ENCODE results near the gene PGLYRP1.

GRCh38 chr19:46032597-46033025 is 9.8 kb upstream of the PGLYRP1 start:
- no peak for TF ChIP-seq CTCF (conservative IDR thresholded peaks at IDR 0.05; ENCODE audit: low read depth, low read length)
- TF ChIP-seq MAFK (IDR thresholded peaks at IDR 0.05; ENCODE audit: low read depth, low read length), result no peak
- no peak for TF ChIP-seq USF2 (IDR thresholded peaks at IDR 0.05; ENCODE audit: low read depth, low read length)
- TF ChIP-seq POLR2A (IDR thresholded peaks at IDR 0.05; ENCODE audit: low read depth, low read length), result no peak
- no peak for TF ChIP-seq FOS (IDR thresholded peaks at IDR 0.05; ENCODE audit: low read depth, low read length)
- no peak for TF ChIP-seq RCOR1 (IDR thresholded peaks at IDR 0.05; ENCODE audit: insufficient replicate concordance, low read length)
- no peak for TF ChIP-seq MAZ (IDR thresholded peaks at IDR 0.05; ENCODE audit: borderline replicate concordance, low read depth, low read length)
